H9 (cell line): Measurements from ENCODE around the gene NPM3. TPM values are rescaled to one million over a fixed set of nuclear protein-coding genes. Genes with fewer than 3 reads are reported as not detected.

Experiments used
- DNase-seq: peaks from one replicate; pipeline ENCODE4 v3.0.0-alpha.2; 2017
- H2AFZ ChIP-seq: one replicate; pipeline ENCODE4 v1.6.1; 2013; ENCODE audit warnings: mild to moderate bottlenecking, low read length, control low read depth, moderate library complexity
- H2AK5ac ChIP-seq: 2 replicates; pipeline ENCODE4 v1.6.1; 2013; ENCODE audit warnings: low read length, control low read depth, mixed read lengths; ENCODE audit not compliant: insufficient read length
- H2BK120ac ChIP-seq: one replicate; pipeline ENCODE4 v1.6.1; 2013; ENCODE audit warnings: low read depth, mild to moderate bottlenecking, low read length, control low read depth, inconsistent platforms; ENCODE audit not compliant: poor library complexity, severe bottlenecking
- H2BK12ac ChIP-seq: 2 replicates; pipeline ENCODE4 v1.6.1; 2013; ENCODE audit warnings: low read length, control low read depth, mixed read lengths, low read depth; ENCODE audit not compliant: insufficient read length
- H2BK15ac ChIP-seq: 2 replicates; pipeline ENCODE4 v1.6.1; 2013; ENCODE audit warnings: low read depth, low read length, control low read depth
- H2BK20ac ChIP-seq: one replicate; pipeline ENCODE4 v1.6.1; 2013; ENCODE audit warnings: low read depth, mild to moderate bottlenecking, low read length, control low read depth, inconsistent platforms; ENCODE audit not compliant: poor library complexity, severe bottlenecking
- H2BK5ac ChIP-seq: 2 replicates; pipeline ENCODE4 v1.6.1; 2013; ENCODE audit warnings: low read length, control low read depth, mixed read lengths; ENCODE audit not compliant: insufficient read length
- H3K14ac ChIP-seq: 2 replicates; pipeline ENCODE4 v1.6.1; 2013; ENCODE audit warnings: low read length, control low read depth; ENCODE audit not compliant: insufficient read depth
- H3K18ac ChIP-seq: 2 replicates; pipeline ENCODE4 v1.6.1; 2013; ENCODE audit warnings: low read depth, mild to moderate bottlenecking, mixed read lengths, low read length, control low read depth; ENCODE audit not compliant: insufficient read length
- H3K23ac ChIP-seq: 2 replicates; pipeline ENCODE4 v1.6.1; 2013; ENCODE audit warnings: low read length, control low read depth, mixed read lengths, low read depth; ENCODE audit not compliant: insufficient read length
- H3K23me2 ChIP-seq: 2 replicates; pipeline ENCODE4 v1.6.1; 2013; ENCODE audit warnings: low read depth, mild to moderate bottlenecking, mixed read lengths, low read length, control low read depth; ENCODE audit not compliant: insufficient read length, poor library complexity, severe bottlenecking
- H3K27ac ChIP-seq: 2 replicates; pipeline ENCODE4 v1.5.1; 2013; ENCODE audit warnings: low read length, control low read depth, mixed read lengths, low read depth; ENCODE audit not compliant: insufficient read length
- H3K27me3 ChIP-seq: 2 replicates; pipeline ENCODE4 v1.6.1; 2013; ENCODE audit warnings: low read length, control low read depth, inconsistent platforms; ENCODE audit not compliant: insufficient read depth
- H3K4ac ChIP-seq: 2 replicates; pipeline ENCODE4 v1.6.1; 2013; ENCODE audit warnings: low read depth, mild to moderate bottlenecking, control low read depth, inconsistent platforms, low read length, moderate library complexity
- H3K4me1 ChIP-seq: 2 replicates; pipeline ENCODE4 v1.6.1; 2013; ENCODE audit warnings: low read length, control low read depth, inconsistent platforms; ENCODE audit not compliant: insufficient read depth
- H3K4me2 ChIP-seq: 2 replicates; pipeline ENCODE4 v1.6.1; 2013; ENCODE audit warnings: low read length, control low read depth, mixed read lengths; ENCODE audit not compliant: insufficient read length, insufficient read depth
- H3K56ac ChIP-seq: 2 replicates; pipeline ENCODE4 v1.6.1; 2013; ENCODE audit warnings: low read depth, mild to moderate bottlenecking, mixed read lengths, low read length, control low read depth; ENCODE audit not compliant: insufficient read length
- H3K79me1 ChIP-seq: 2 replicates; pipeline ENCODE4 v1.6.1; 2013; ENCODE audit warnings: low read depth, mild to moderate bottlenecking, moderate library complexity, low read length, control low read depth, inconsistent platforms; ENCODE audit not compliant: insufficient read depth, poor library complexity, severe bottlenecking
- H3K79me2 ChIP-seq: 2 replicates; pipeline ENCODE4 v1.6.1; 2013; ENCODE audit warnings: low read length, control low read depth, inconsistent platforms; ENCODE audit not compliant: insufficient read depth
- H3K9ac ChIP-seq: 2 replicates; pipeline ENCODE4 v1.6.1; 2013; ENCODE audit warnings: low read length, control low read depth, mixed read lengths; ENCODE audit not compliant: insufficient read length; ENCODE audit errors: extremely low read depth
- H3K9me3 ChIP-seq: one replicate; pipeline ENCODE4 v1.6.1; 2013; ENCODE audit warnings: low read depth, low read length, inconsistent platforms; ENCODE audit not compliant: control insufficient read depth
- H3T11ph ChIP-seq: one replicate; pipeline ENCODE4 v1.6.1; 2013; ENCODE audit warnings: mild to moderate bottlenecking, low read length, control low read depth, inconsistent platforms
- H4K20me1 ChIP-seq: one replicate; pipeline ENCODE4 v1.6.1; 2013; ENCODE audit not compliant: control insufficient read depth, insufficient read length, insufficient read depth
- H4K5ac ChIP-seq: 2 replicates; pipeline ENCODE4 v1.6.1; 2013; ENCODE audit warnings: low read depth, mild to moderate bottlenecking, mixed read lengths, low read length, control low read depth; ENCODE audit not compliant: insufficient read length
- H4K8ac ChIP-seq: replicated peaks from 2 replicates; pipeline ENCODE4 v1.6.1; 2013; ENCODE audit warnings: low read length, control low read depth, mixed read lengths, low read depth; ENCODE audit not compliant: insufficient read length
- H4K91ac ChIP-seq: 2 replicates; pipeline ENCODE4 v1.6.1; 2013; ENCODE audit warnings: low read depth, mild to moderate bottlenecking, moderate library complexity, mixed read lengths, low read length, control low read depth; ENCODE audit not compliant: insufficient read length
- H3K27ac Mint-ChIP-seq, 3 experiments: 2 replicates in 2 of 3; 3 replicates in 1 of 3; pipeline ENCODE4 v1.8.0; 2020 to 2021; ENCODE audit warnings: mixed read lengths in 3 of 3, mild to moderate bottlenecking in 1 of 3, moderate library complexity in 1 of 3
- H3K27me3 Mint-ChIP-seq: 2 replicates; pipeline ENCODE4 v1.8.0; 2021; ENCODE audit warnings: low read depth, mild to moderate bottlenecking, moderate library complexity, mixed read lengths
- H3K36me3 Mint-ChIP-seq, 3 experiments: 2 replicates in 2 of 3; 3 replicates in 1 of 3; pipeline ENCODE4 v1.8.0; 2020 to 2021; ENCODE audit warnings: low read depth in 3 of 3, mixed read lengths in 3 of 3; ENCODE audit not compliant: insufficient read depth in 1 of 3
- H3K4me1 Mint-ChIP-seq, 2 experiments: 2 replicates each; pipeline ENCODE4 v1.8.0; 2020; ENCODE audit warnings: mixed read lengths in 2 of 2
- H3K4me3 Mint-ChIP-seq, 2 experiments: 2 replicates in 1 of 2; 3 replicates in 1 of 2; pipeline ENCODE4 v1.8.0; 2020 to 2021; ENCODE audit warnings: mild to moderate bottlenecking in 2 of 2, mixed read lengths in 2 of 2, moderate library complexity in 1 of 2
- H3K9me3 Mint-ChIP-seq, 2 experiments: 2 replicates in 1 of 2; 3 replicates in 1 of 2; pipeline ENCODE4 v1.8.0; 2020; ENCODE audit warnings: mild to moderate bottlenecking in 2 of 2, mixed read lengths in 2 of 2, moderate library complexity in 1 of 2
- WGBS: extraction: QIAGEN DNeasy Blood & Tissue Kit; methylation state at CpG from one replicate; pipeline ENCODE4 v1.1.7; 2013; ENCODE audit warnings: missing lambda C conversion rate, low lambda C conversion rate, mixed read lengths; ENCODE audit not compliant: insufficient read length; ENCODE audit errors: extremely low coverage; 5-methylcytosine and 5-hydroxymethylcytosine counted together
- total RNA-seq: library from RNA; stranded (reverse); gene quantifications from 2 replicates; pipeline ENCODE4 v1.2.1, GENCODE V29; 2021
- TF ChIP-seq, protein P1 (sequence below): fragments of 200-600 bp; sonication (generic); conservative IDR thresholded peaks from 3 replicates; pipeline ENCODE4 v1.8.0; 2021; ENCODE audit warnings: antibody characterized with exemption, mild to moderate bottlenecking

The NPM3 gene
- total RNA-seq, 1 experiment from 2014 or later: 133 TPM

- Mint-ChIP-seq H3K4me1 (peaks cover 12 to 25% of the 10 kb centered on the region in 2 experiments), H3K4me3 (no peak overlapping the region), H3K27ac (no peak overlapping the region), H3K36me3 (no peaks in the 10 kb centered on the region), H3K9me3 (no peaks in the 10 kb centered on the region; a peak in 1 of 5 replicates), H3K27me3 (peaks cover 21% of the 10 kb centered on the region)
- H3K27me3 ChIP-seq: no peaks in the 10 kb centered on the region; the same call in 1 of the 2 replicates
- H3K23me2 ChIP-seq: no peaks in the 10 kb centered on the region
- no peak overlapping the region for H3K23ac ChIP-seq
- H4K8ac ChIP-seq: no peak overlapping the region
- H2BK5ac ChIP-seq: no peak overlapping the region
- H4K5ac ChIP-seq: no peak overlapping the region
- DNase-seq: no peak
- H2BK15ac ChIP-seq: no peak overlapping the region
- H3K79me2 ChIP-seq: no peaks in the 10 kb centered on the region
- peak overlapping the region; percentile 14 for H3K4me2 ChIP-seq
- H2BK12ac ChIP-seq: no peak overlapping the region
- no peak overlapping the region for H3K4ac ChIP-seq
- no peak overlapping the region for H3T11ph ChIP-seq
- no peak overlapping the region for H2AK5ac ChIP-seq
- no CpG with 5 or more reads among the region's 2 CpGs for WGBS
- no peaks in the 10 kb centered on the region for H3K79me1 ChIP-seq
- H2BK20ac ChIP-seq: no peak overlapping the region
- no peak overlapping the region for H2BK120ac ChIP-seq
- no peaks in the 10 kb centered on the region for H3K9me3 ChIP-seq
- TF ChIP-seq, protein P1, sequence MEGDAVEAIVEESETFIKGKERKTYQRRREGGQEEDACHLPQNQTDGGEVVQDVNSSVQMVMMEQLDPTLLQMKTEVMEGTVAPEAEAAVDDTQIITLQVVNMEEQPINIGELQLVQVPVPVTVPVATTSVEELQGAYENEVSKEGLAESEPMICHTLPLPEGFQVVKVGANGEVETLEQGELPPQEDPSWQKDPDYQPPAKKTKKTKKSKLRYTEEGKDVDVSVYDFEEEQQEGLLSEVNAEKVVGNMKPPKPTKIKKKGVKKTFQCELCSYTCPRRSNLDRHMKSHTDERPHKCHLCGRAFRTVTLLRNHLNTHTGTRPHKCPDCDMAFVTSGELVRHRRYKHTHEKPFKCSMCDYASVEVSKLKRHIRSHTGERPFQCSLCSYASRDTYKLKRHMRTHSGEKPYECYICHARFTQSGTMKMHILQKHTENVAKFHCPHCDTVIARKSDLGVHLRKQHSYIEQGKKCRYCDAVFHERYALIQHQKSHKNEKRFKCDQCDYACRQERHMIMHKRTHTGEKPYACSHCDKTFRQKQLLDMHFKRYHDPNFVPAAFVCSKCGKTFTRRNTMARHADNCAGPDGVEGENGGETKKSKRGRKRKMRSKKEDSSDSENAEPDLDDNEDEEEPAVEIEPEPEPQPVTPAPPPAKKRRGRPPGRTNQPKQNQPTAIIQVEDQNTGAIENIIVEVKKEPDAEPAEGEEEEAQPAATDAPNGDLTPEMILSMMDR: no peak
- no peaks in the 10 kb centered on the region for H4K20me1 ChIP-seq
- H3K4me1 ChIP-seq: no peaks in the 10 kb centered on the region; the same call in 1 of the 2 replicates
- no peak overlapping the region for H3K9ac ChIP-seq
- H4K91ac ChIP-seq: no peak overlapping the region
- peak overlapping the region; percentile 75 for H3K56ac ChIP-seq
- H2AFZ ChIP-seq: no peak overlapping the region
- no peak overlapping the region for H3K14ac ChIP-seq
- H3K18ac ChIP-seq: no peak overlapping the region
- no peak overlapping the region for H3K27ac ChIP-seq
These were observed 24.4 kb downstream of the NPM3 start for GRCh38 chr10:101758858-101759257.
